MCF 10A (cell line): ENCODE data around the gene KIF22. TPM values are rescaled to one million over a fixed set of nuclear protein-coding genes. Genes with fewer than 3 reads are reported as not detected.

Source experiments
- BruUV-seq: library from RNA; stranded (reverse); fragments of 400-500 nt; replicated peaks from 2 replicates; lab custom pipeline; 2021; lab: Mats Ljungman, UMichigan
- CTCF ChIA-PET: fragments of 300-600 bp; sonication (Branson Sonifier 250); formaldehyde crosslinking; extraction: SDS; loops from one replicate; lab custom pipeline; 2021; ENCODE audit warnings: antibody characterized with exemption, inconsistent platforms; lab: Yijun Ruan, JAX
- POLR2A ChIA-PET: fragments of 300-600, 350-650 bp; sonication (Branson Sonifier 250); formaldehyde crosslinking; extraction: SDS; loops from one replicate; lab custom pipeline; 2020; ENCODE audit warnings: antibody characterized with exemption, inconsistent platforms; lab: Yijun Ruan, JAX
- DNase-seq: peaks from one replicate; pipeline ENCODE4 v3.0.0-alpha.2; 2018; ENCODE audit not compliant: unreplicated experiment
- H3K27ac Mint-ChIP-seq: one replicate; pipeline ENCODE4 v1.8.0; 2022; ENCODE audit warnings: mild to moderate bottlenecking, low read depth, mixed read lengths; ENCODE audit not compliant: unreplicated experiment
- H3K27me3 Mint-ChIP-seq: one replicate; pipeline ENCODE4 v1.8.0; 2022; ENCODE audit warnings: mixed read lengths; ENCODE audit not compliant: insufficient read depth, unreplicated experiment
- H3K36me3 Mint-ChIP-seq: one replicate; pipeline ENCODE4 v1.8.0; 2022; ENCODE audit warnings: mild to moderate bottlenecking, moderate library complexity, mixed read lengths; ENCODE audit not compliant: insufficient read depth, unreplicated experiment
- H3K4me1 Mint-ChIP-seq: one replicate; pipeline ENCODE4 v1.8.0; 2022; ENCODE audit warnings: mixed read lengths; ENCODE audit not compliant: insufficient read depth, unreplicated experiment
- H3K4me3 Mint-ChIP-seq: one replicate; pipeline ENCODE4 v1.8.0; 2022; ENCODE audit warnings: mild to moderate bottlenecking, moderate library complexity, mixed read lengths; ENCODE audit not compliant: unreplicated experiment
- H3K9me3 Mint-ChIP-seq: one replicate; pipeline ENCODE4 v1.8.0; 2022; ENCODE audit warnings: mixed read lengths; ENCODE audit not compliant: unreplicated experiment
- CTCF ChIP-seq: fragments of 200-600 bp; IDR thresholded peaks from one replicate; pipeline ENCODE4 v1.8.0; 2022; ENCODE audit warnings: antibody characterized with exemption, mild to moderate bottlenecking; ENCODE audit not compliant: unreplicated experiment
- intact Hi-C: fragments of 100-400 bp; cut with micrococcal nuclease; formaldehyde crosslinking; loops from 2 replicates; pipeline ENCODE4 v1.14.1; 2022
- total RNA-seq: library from RNA; stranded (reverse); gene quantifications from 2 replicates; pipeline ENCODE4 v1.2.3, GENCODE V29; 2022

Gene KIF22
- total RNA-seq, 1 experiment from 2014 or later, result 53.8 TPM

DNA sequence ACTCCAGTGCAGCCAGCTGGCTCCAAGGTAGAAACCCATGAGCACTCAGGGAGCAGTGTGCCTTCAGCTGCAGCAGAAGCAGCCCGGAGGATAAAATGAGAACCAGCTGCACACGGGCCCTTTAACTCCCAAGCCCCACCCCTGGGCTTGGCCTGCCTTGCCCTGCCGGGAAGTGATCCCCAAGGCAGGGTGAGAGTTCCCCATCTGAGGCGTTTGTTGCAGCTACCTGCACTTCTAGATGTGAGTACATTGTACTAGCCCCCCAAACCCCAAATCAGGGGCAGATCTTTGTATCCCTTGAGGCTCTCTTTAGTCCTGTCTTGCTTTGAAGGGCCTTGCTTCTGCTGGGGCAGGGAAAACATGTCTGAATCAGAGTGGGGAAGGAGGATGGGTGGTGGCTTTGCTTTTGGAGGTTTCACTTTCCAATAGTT lies 29.7 kb downstream of the KIF22 start, which contains the start of gene MVP:
Gene MVP (plus strand): TSS at position 192 of the 431 bp plus-strand sequence. CDS start 10,088 bp downstream, outside the sequence.
- peak; percentile 79 for DNase-seq
- Mint-ChIP-seq H3K27me3 (no peaks in the 10 kb centered on the region), H3K4me1 (peaks cover 27% of the 10 kb centered on the region), H3K27ac (peak within 1 kb of the TSS; percentile 1), H3K9me3 (no peaks in the 10 kb centered on the region), H3K36me3 (peaks cover 44% of the 10 kb centered on the region), H3K4me3 (peak within 1 kb of the TSS; percentile 62)
- CTCF ChIA-PET, result interaction anchor here (0.6 to 6.2 kb wide), 15 partner anchors 9 to 870 kb away, joined by 3 to 52 read pairs (median 3); partner anchors contain the start of genes HIRIP3, INO80E, MAZ and SEZ6L2
- no peak for TF ChIP-seq CTCF
- no TSS peak for BruUV-seq
- intact Hi-C loops, result loop anchor here (5.0 kb wide), 3 partner anchors 42 to 202 kb away; partner anchors contain the start of genes C16orf92, CDIPT, HIRIP3 and INO80E
- POLR2A ChIA-PET, result interaction anchor here (0.8 to 7.9 kb wide), 17 partner anchors 8 to 998 kb away, joined by 3 to 120 read pairs (median 10); partner anchors contain the start of genes ALDOA, CDIPT, HIRIP3 and INO80E

DNA sequence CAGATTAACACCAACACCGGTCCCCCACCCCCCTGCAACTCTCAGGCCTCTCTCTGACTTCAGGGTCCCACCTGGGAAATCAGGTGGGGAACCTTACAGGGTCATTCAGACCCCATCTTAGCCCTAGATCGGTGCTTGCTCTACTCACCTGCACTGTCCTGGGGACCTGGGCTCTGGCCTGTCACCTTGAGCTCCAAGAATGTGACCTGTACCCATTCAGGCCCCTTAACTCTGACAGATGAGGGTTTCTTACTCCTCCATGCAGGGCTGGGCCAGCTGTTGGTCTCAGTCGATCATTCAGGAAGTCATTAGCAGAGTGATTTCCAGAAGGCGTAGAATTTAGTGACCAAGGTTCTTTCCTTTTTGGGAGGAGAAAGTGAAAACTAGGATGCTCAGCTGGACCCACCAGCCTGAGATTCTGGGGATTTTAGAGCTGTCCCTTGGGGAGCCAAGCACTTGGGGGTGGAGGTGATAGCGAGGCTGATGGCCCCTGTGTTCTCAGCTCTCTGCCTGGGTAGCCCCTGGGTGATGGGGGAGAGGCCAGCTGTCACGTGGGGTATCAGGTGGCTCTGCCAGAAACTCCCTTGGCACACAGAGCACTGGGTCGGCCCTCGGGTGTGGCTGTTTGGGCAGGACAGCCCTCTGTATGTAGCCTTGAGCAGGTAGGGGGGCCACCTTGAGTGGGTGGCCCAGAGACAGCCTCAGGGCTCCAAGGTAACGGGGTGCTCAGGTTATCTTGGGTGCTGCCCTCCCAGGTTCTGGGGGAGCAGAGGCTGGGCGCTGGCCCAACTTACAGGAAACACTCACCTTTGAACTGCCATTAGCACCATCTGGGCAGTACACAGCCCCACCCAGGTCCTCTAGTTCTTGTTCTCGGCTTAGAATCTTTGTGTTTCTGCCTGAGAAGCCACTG lies 30.4 kb downstream of the KIF22 start:
- H3K9me3 Mint-ChIP-seq, result no peaks in the 10 kb centered on the region
- H3K4me1 Mint-ChIP-seq, result peaks cover 30% of the 10 kb centered on the region
- H3K27ac Mint-ChIP-seq, result peak overlapping the region; percentile 1
- intact Hi-C loops, result loop anchor here (5.0 kb wide), 3 partner anchors 41 to 201 kb away; partner anchors contain the start of genes C16orf92, CDIPT, HIRIP3 and INO80E
- H3K36me3 Mint-ChIP-seq, result peaks cover 48% of the 10 kb centered on the region
- no peaks in the 10 kb centered on the region for H3K27me3 Mint-ChIP-seq
- TSS peak; percentile 69 for BruUV-seq
- ChIA-PET CTCF (interaction anchor here (0.5 to 6.2 kb wide), 10 partner anchors 8 to 502 kb away, joined by 3 to 52 read pairs (median 4); partner anchors contain the start of gene MAZ), POLR2A (interaction anchor here (0.5 to 7.9 kb wide), 23 partner anchors 7 to 1289 kb away, joined by 3 to 120 read pairs (median 6); partner anchors contain the start of genes ALDOA, CDIPT, HIRIP3 and INO80E)
- H3K4me3 Mint-ChIP-seq, result peak overlapping the region; percentile 62
- DNase-seq, result peak; percentile 66
- TF ChIP-seq CTCF, result no peak

DNA sequence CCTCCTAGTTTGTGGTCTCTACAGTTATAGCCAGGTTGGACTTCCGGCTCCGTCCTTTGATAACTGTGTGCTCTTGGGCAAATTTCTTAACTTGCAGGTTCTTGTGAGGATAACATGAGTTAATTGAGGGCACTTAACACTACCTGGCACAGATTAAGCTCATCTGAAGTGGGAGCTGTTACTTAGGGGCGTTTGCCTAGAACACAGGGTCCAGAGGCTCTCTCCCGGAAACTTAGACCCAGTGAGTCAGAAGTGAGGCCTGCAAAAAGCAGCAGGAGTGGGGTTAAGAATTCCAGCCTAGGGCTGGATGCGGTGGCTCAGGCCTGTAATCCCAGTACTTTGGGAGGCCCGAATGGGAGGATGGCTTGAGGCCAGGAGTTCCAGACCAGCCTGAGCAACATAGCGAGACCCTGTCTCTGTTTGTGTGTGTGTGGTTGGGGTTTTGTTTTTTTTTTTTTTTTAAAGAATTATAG lies 31.1 kb downstream of the KIF22 start:
- Mint-ChIP-seq H3K27ac (peak overlapping the region; percentile 1), H3K9me3 (no peaks in the 10 kb centered on the region), H3K27me3 (no peaks in the 10 kb centered on the region), H3K4me3 (peak overlapping the region; percentile 62), H3K36me3 (peaks cover 53% of the 10 kb centered on the region), H3K4me1 (peaks cover 30% of the 10 kb centered on the region)
- ChIA-PET POLR2A (interaction anchor here (0.5 to 7.9 kb wide), 12 partner anchors 11 to 174 kb away, joined by 3 to 120 read pairs (median 10); partner anchors contain the start of genes CDIPT, HIRIP3, INO80E and KCTD13), CTCF (interaction anchor here (0.6 to 6.2 kb wide), 5 partner anchors 17 to 45 kb away, joined by 3 to 52 read pairs (median 4); no protein-coding TSS in a partner anchor)
- no TSS peak for BruUV-seq
- no peak for TF ChIP-seq CTCF
- intact Hi-C loops, result loop anchor here (5.0 kb wide), 3 partner anchors 41 to 201 kb away; partner anchors contain the start of genes C16orf92, CDIPT, HIRIP3 and INO80E
- peak; percentile 78 for DNase-seq
